Stimulated activated CD8-positive, alpha-beta memory T cell treated with anti-CD3 and anti-CD28 coated beads, Interleukin-15, amount 100 ng/mL, for 48 hours (primary cell): ENCODE data around the gene SPACA7.
"Not testable (repeated sequence)": the region's sequence is repeated elsewhere in the genome, so short reads cannot be mapped to it uniquely, and the experiment has no call there.

Experiments
- DNase-seq, 2 donors: peaks; one replicate each; pipeline ENCODE4 v3.0.0-alpha.2; 2020; ENCODE audit warnings: low read depth in 2 of 2

Gene SPACA7

GRCh38 chr13:112350300-112350699 is 25.9 kb upstream of the SPACA7 start:
- no peak for DNase-seq

GRCh38 chr13:112351825-112352224 is 24.3 kb upstream of the SPACA7 start:
- no peak for DNase-seq

- no peak for DNase-seq
These were observed 22.3 kb upstream of the SPACA7 start for GRCh38 chr13:112353856-112354255.

GRCh38 chr13:112354330-112355273 is 21.6 kb upstream of the SPACA7 start:
- no peak for DNase-seq

- DNase-seq, result no peak
These were observed 20.8 kb upstream of the SPACA7 start for GRCh38 chr13:112355274-112355838.

- DNase-seq, result no peak
These were observed 20.0 kb upstream of the SPACA7 start for GRCh38 chr13:112356190-112356589.

- no peak for DNase-seq
These were observed 18.0 kb upstream of the SPACA7 start for GRCh38 chr13:112358156-112358555.

- no peak for DNase-seq
These were observed 14.1 kb upstream of the SPACA7 start for GRCh38 chr13:112362021-112362420.

GRCh38 chr13:112363867-112364528 is 12.2 kb upstream of the SPACA7 start:
- no peak for DNase-seq

GRCh38 chr13:112366907-112367646 is 9.1 kb upstream of the SPACA7 start:
- DNase-seq, result no peak

GRCh38 chr13:112368883-112369282 is 7.3 kb upstream of the SPACA7 start:
- no peak for DNase-seq

- no peak for DNase-seq
These were observed 5.8 kb upstream of the SPACA7 start for GRCh38 chr13:112370311-112370710.

GRCh38 chr13:112374271-112374670 is 1.9 kb upstream of the SPACA7 start:
- DNase-seq, result no peak

- DNase-seq, result no peak
These were observed 15.6 kb downstream of the SPACA7 start for GRCh38 chr13:112391746-112392145.

- no peak for DNase-seq
These were observed 16.6 kb downstream of the SPACA7 start for GRCh38 chr13:112392719-112393118.

GRCh38 chr13:112395022-112395421 is 18.9 kb downstream of the SPACA7 start:
- DNase-seq, result not testable (repeated sequence)

GRCh38 chr13:112395941-112396340 is 19.8 kb downstream of the SPACA7 start:
- not testable (repeated sequence) for DNase-seq

GRCh38 chr13:112397108-112397507 is 21.0 kb downstream of the SPACA7 start:
- no peak for DNase-seq

GRCh38 chr13:112398347-112398746 is 22.2 kb downstream of the SPACA7 start:
- DNase-seq, result not testable (repeated sequence)

GRCh38 chr13:112409828-112410227 is 33.7 kb downstream of the SPACA7 start:
- DNase-seq, result not testable (repeated sequence)

- DNase-seq, result no peak
These were observed 40.5 kb downstream of the SPACA7 start for GRCh38 chr13:112416647-112417046.

- DNase-seq, result no peak
These were observed 40.9 kb downstream of the SPACA7 start for GRCh38 chr13:112417079-112417478.
